Vein endothelial cell (primary cell): ENCODE data around the gene PFDN6. TPM values are rescaled to one million over a fixed set of nuclear protein-coding genes. Genes with fewer than 3 reads are reported as not detected.

ENCODE experiments used
- total RNA-seq: library from RNA; depleted of rRNA; stranded (reverse); fragments of >200 nt; gene quantifications from 2 replicates; pipeline ENCODE4 v1.2.3, GENCODE V29; 2012

Gene PFDN6
- total RNA-seq: 27.4 and 34.7 TPM in 2 replicates

GRCh38 chr6:33288921-33289783 lies at the start of gene PFDN6, which contains the start of gene WDR46:
PFDN6 (plus strand) TSS chr6:33289601; CDS start chr6:33289857, 256 bp downstream.
WDR46 (minus strand) TSS chr6:33289239; CDS start chr6:33289170, 69 bp downstream.

GRCh38 chr6:33271468-33272274 lies 17.7 kb upstream of the PFDN6 start, which contains the start of the genes RPS18 and VPS52:
RPS18 (plus strand) TSS chr6:33272075; CDS start chr6:33272120, 45 bp downstream.
VPS52 (minus strand) TSS chr6:33271876; CDS start chr6:33271675, 201 bp downstream.

GRCh38 chr6:33276864-33277662 lies 12.3 kb upstream of the PFDN6 start, which contains the start of gene B3GALT4:
B3GALT4 (plus strand) TSS chr6:33277123; CDS start chr6:33277420, 297 bp downstream.

DNA sequence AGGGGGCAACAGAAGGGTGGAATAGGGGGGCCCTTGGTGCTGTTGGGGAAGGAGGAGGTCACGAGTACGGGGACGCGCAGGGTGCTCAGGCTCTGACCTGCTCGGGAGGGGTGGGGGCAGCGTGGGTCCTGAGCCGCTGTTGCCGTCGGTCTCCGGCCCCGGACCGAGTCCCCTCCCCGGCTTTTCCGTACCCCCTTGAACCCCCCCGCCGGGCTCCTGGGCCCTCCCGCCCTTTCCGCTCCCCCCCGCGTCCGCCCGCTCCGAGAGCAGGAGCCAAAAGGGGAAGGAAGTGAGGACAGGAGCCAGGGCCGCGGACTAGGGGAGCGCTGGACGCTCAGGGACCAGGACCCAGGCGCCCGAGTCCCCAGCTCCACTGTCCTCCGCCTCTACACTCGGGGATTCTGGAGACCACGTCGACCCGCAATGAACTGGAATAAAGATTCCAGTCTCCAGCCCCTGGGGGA lies 9.4 kb downstream of the PFDN6 start, which contains the start of gene RGL2:
Gene RGL2 (minus strand): TSS at position 170 of the 464 bp plus-strand sequence. CDS start 332 bp downstream, outside the sequence.

GRCh38 chr6:33313709-33314514 lies 24.5 kb downstream of the PFDN6 start, which contains the start of gene TAPBP:
TAPBP (minus strand) TSS chr6:33314078; CDS start chr6:33314041, 37 bp downstream.

DNA sequence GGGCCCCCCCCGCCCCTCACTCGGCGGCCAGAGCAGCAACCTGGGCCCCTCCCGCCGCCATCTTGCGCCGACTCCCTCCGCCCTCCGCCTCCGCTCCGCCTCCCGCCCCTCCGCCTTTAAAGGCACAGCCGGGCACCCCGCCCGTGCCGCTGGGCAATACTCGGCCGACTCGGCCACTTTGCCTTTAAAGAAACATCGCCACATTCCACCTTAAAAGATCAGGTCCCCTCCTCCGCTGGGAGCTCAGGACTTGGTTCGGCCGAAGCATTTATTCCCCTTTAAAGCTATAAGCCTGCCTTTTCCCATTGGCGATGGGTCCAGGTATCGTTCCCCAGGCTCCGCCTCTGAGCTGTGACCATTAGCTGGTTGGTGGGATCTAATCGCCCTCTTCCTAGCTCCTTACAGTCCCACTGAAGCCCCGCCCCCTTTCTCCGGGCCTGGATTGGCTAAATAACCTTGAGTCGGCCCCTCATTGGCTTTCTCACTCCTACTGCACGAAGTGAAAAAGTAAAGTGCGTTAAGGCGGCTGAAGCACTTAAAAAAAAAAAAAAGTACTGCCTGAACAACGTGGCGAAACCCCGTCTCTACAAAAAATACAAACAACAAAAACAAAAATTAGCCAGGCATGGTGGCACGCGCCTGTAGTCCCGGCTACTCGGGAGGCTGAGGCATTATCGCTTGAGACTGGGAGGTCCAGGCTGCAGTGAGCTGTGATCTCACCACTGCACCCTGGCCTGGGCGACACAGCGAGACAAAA lies 28.4 kb downstream of the PFDN6 start, which contains the start of gene ZBTB22:
Gene ZBTB22 (minus strand): TSS at position 76 of the 757 bp plus-strand sequence. CDS start 828 bp downstream, outside the sequence.

Other genes with a start within 250 kb of the PFDN6 start
- gene HLA-DPA1, start 216.0 kb upstream of the PFDN6 start, total RNA-seq: 0.33 TPM in 1 of 2 replicates, not detected in the other
- 1.6 and 7.5 TPM in 2 replicates for gene HLA-DPB1, start 213.6 kb upstream of the PFDN6 start, total RNA-seq
- 0.19 and 0.33 TPM in 2 replicates for gene COL11A2, start 97.1 kb upstream of the PFDN6 start, total RNA-seq
- 18.8 and 25.5 TPM in 2 replicates for gene RXRB, start 88.9 kb upstream of the PFDN6 start, total RNA-seq
- gene SLC39A7, start 88.7 kb upstream of the PFDN6 start, total RNA-seq: 78.8 and 81.7 TPM in 2 replicates
- 2.8 and 4.9 TPM in 2 replicates for gene HSD17B8, start 84.9 kb upstream of the PFDN6 start, total RNA-seq
- gene RING1, start 81.1 kb upstream of the PFDN6 start, total RNA-seq: 18.3 and 27.1 TPM in 2 replicates
- gene VPS52, start 17.7 kb upstream of the PFDN6 start, total RNA-seq: 41.3 and 46.1 TPM in 2 replicates
- 2,652 and 3,161 TPM in 2 replicates for gene RPS18, start 17.5 kb upstream of the PFDN6 start, total RNA-seq
- 2.6 and 5.9 TPM in 2 replicates for gene B3GALT4, start 12.5 kb upstream of the PFDN6 start, total RNA-seq
- 78.6 and 99.3 TPM in 2 replicates for gene WDR46, start 362 bp upstream of the PFDN6 start, total RNA-seq
- gene RGL2, start 9.3 kb downstream of the PFDN6 start, total RNA-seq: 61.8 and 67.0 TPM in 2 replicates
- gene TAPBP, start 24.5 kb downstream of the PFDN6 start, total RNA-seq: 126 and 163 TPM in 2 replicates
- gene ZBTB22, start 28.1 kb downstream of the PFDN6 start, total RNA-seq: 12.6 and 15.0 TPM in 2 replicates
- gene DAXX, start 33.4 kb downstream of the PFDN6 start, total RNA-seq: 41.5 and 56.4 TPM in 2 replicates
- gene KIFC1, start 102.2 kb downstream of the PFDN6 start, total RNA-seq: 20.3 and 33.6 TPM in 2 replicates
- 15.5 and 16.0 TPM in 2 replicates for gene PHF1, start 121.4 kb downstream of the PFDN6 start, total RNA-seq
- gene CUTA, start 128.5 kb downstream of the PFDN6 start, total RNA-seq: 61.8 and 63.0 TPM in 2 replicates
- gene SYNGAP1, start 130.5 kb downstream of the PFDN6 start, total RNA-seq: 3.6 and 5.3 TPM in 2 replicates
- gene ZBTB9, start 165.0 kb downstream of the PFDN6 start, total RNA-seq: 5.3 and 7.8 TPM in 2 replicates